GM19372 (cell line): ENCODE measurements around the gene MTX2.
"Not testable (repeated sequence)": the region's sequence is repeated elsewhere in the genome, so short reads cannot be mapped to it uniquely, and the experiment has no call there.

Source experiments
- ATAC-seq: cut with Tn5 transposase; IDR thresholded peaks from one replicate; pipeline ENCODE4 v1.9.1; 2021; ENCODE audit warnings: mild to moderate bottlenecking, low read depth, moderate library complexity; ENCODE audit not compliant: unreplicated experiment

Gene MTX2

GRCh38 chr2:176368349-176368748, 99.1 kb downstream of the MTX2 start:
- no peak for ATAC-seq

- ATAC-seq = no peak
Observed at GRCh38 chr2:176370467-176371171, 101.4 kb downstream of the MTX2 start.

- ATAC-seq = not testable (repeated sequence)
Observed at GRCh38 chr2:176373155-176373554, 103.9 kb downstream of the MTX2 start.

GRCh38 chr2:176378323-176378722, 109.1 kb downstream of the MTX2 start:
- ATAC-seq = no peak

DNA sequence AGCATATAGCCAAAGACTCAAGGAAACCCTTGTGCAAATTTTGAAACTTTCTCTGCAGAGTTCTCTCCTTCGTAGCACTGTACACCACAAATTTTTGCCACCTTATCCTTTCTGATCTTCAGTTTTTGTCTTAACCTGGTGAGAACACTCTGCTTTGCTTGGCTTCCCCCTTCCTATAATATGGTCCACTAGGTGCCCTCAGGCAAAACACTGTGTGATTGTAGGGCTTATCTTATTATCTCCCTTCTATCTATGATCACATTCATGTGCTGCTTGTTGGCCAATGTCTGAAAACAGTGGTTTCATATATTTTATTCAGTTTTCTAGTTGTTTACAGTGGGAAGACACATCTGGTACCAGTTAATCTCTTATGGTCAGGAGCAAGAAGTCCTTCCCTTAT, 111.1 kb downstream of the MTX2 start:
- ATAC-seq = no peak

- ATAC-seq = no peak
Observed at GRCh38 chr2:176383100-176383499, 113.9 kb downstream of the MTX2 start.

GRCh38 chr2:176383836-176384442, 114.7 kb downstream of the MTX2 start:
- no peak for ATAC-seq

DNA sequence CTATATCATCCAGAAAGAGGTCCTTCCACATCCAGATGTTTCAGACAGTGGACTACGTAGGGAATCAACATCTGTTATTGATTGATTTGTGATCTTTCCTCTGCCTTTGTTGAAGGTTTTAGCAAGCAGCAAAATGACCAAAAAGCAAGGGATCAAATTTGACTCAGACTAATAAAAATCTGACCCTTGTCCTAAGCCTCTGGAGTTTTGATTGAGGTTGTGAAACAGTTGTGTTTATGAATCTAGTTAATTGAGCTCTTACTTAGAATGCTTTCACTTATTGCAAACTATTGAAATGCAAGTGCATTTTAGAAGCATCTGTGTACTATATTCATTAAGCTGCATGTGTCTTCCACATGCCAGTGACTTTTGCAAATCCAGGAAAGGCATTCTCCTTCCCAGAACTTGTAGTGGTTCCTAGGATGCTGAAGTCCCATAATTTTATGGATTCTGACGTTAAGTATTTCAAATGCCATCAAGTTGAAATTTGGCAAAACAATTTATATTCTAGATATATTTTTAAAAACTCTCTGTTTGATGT, 116.0 kb downstream of the MTX2 start:
- ATAC-seq = no peak

DNA sequence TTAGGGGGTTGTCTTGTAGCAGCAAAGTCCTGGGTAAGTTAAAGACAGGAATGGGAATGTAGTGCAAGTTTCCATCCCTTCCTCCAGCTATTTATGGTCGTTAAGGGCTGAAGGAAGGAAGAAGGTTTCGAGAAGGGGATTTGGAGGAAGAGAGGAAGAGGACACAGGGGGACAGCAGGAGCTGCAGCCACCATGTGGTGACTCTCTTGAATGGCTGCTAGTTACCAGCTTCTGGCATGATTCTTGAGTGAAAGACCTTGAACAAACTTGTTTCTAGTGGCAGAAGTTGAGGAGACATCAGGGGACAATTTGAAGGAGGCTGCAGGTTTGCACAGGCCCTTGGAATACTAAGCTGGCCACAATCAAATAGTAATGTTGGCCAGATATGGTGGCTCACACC, 116.6 kb downstream of the MTX2 start:
- no peak for ATAC-seq
